ENCODE results near the gene CEP192. TPM values are rescaled to one million over a fixed set of nuclear protein-coding genes. Genes with fewer than 3 reads are reported as not detected.
"Not testable (repeated sequence)": the region's sequence is repeated elsewhere in the genome, so short reads cannot be mapped to it uniquely, and the experiment has no call there.

The CEP192 gene
- total RNA-seq, 4 donors from 2014 or later = 21.9 to 44.6 (median 36.9) TPM

DNA sequence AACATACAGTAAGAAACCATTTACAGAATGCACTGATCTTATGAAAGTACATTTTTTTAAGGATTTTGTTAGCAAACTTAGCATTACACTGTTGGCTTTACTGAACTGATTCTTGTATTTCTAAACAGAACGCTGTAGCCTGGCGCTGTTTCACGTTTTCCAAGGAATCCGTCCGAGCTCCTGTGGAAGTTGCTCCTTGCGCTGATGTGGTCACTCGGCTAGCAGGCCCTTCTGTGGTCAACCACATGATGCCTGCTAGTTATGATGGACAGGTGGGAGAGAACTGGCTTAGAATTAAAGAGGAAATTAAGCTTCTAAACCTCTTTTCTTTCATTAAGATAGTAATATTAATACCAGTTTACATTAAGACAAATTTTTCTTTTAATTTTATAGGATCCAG lies 76.8 kb downstream of the CEP192 start:
- H3K9me3 ChIP-seq = no peaks in the 10 kb centered on the region
- H3K27me3 ChIP-seq = no peaks in the 10 kb centered on the region
- no peak for DNase-seq
- TF ChIP-seq, protein P1, sequence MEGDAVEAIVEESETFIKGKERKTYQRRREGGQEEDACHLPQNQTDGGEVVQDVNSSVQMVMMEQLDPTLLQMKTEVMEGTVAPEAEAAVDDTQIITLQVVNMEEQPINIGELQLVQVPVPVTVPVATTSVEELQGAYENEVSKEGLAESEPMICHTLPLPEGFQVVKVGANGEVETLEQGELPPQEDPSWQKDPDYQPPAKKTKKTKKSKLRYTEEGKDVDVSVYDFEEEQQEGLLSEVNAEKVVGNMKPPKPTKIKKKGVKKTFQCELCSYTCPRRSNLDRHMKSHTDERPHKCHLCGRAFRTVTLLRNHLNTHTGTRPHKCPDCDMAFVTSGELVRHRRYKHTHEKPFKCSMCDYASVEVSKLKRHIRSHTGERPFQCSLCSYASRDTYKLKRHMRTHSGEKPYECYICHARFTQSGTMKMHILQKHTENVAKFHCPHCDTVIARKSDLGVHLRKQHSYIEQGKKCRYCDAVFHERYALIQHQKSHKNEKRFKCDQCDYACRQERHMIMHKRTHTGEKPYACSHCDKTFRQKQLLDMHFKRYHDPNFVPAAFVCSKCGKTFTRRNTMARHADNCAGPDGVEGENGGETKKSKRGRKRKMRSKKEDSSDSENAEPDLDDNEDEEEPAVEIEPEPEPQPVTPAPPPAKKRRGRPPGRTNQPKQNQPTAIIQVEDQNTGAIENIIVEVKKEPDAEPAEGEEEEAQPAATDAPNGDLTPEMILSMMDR (IDR thresholded peaks at IDR 0.05) = no peak
- no peak for TF ChIP-seq POLR2A (IDR thresholded peaks at IDR 0.05)
- H3K4me1 ChIP-seq = no peaks in the 10 kb centered on the region
- peaks cover 0 to 70% (median 3%) of the 10 kb centered on the region in 3 donors for H3K36me3 ChIP-seq
- H3K27ac ChIP-seq = no peak overlapping the region
- no peak overlapping the region for H3K4me3 ChIP-seq

DNA sequence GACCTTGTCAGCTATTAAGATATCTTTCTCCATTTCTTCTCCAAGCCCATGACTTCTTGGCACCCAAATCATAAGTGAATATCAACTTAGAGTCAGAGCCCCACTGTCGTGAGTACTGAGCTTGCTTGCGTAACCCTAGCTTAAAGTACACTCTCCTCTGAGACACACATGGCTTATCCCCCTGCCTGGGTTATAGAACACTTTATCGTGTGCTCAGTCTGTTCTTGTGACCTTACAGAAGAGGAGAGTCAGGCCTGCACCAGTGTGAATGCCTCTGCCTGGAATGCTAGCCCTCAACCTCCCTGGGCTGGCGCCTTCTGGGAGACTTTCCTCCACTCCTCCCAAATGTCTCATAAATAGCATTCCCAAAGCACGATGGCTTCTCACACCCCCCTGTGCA lies 79.3 kb downstream of the CEP192 start:
- no peak overlapping the region for H3K27ac ChIP-seq
- no peaks in the 10 kb centered on the region for H3K27me3 ChIP-seq
- peaks cover 0 to 81% (median 3%) of the 10 kb centered on the region in 3 donors for H3K36me3 ChIP-seq
- TF ChIP-seq POLR2A (IDR thresholded peaks at IDR 0.05) = no peak
- TF ChIP-seq, protein P1 (IDR thresholded peaks at IDR 0.05) = no peak
- no peak overlapping the region for H3K4me3 ChIP-seq
- no peaks in the 10 kb centered on the region for H3K9me3 ChIP-seq
- H3K4me1 ChIP-seq = no peaks in the 10 kb centered on the region
- no peak for DNase-seq

DNA sequence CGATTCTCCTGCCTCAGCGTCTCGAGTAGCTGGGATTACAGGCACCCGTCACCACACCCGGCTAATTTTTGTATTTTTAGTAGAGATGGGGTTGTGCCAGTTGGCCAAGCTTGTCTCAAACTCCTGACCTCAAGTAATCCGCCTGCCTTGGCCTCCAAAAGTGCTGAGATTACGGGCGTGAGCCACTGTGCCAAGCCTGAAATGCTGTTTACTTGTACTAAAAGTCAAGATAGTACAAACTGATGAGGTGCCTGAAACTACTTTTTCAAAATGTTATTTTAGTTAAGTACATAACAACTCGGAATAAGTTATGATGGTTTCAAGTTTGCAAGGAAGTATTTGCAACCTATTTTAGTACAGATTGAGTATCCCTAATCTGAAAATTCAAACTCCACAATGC lies 85.7 kb downstream of the CEP192 start:
- H3K36me3 ChIP-seq = peaks cover 0 to 59% (median 0%) of the 10 kb centered on the region in 3 donors
- no peaks in the 10 kb centered on the region for H3K27me3 ChIP-seq
- H3K4me1 ChIP-seq = no peaks in the 10 kb centered on the region
- TF ChIP-seq, protein P1 (IDR thresholded peaks at IDR 0.05) = no peak
- TF ChIP-seq POLR2A (IDR thresholded peaks at IDR 0.05) = no peak
- no peak for DNase-seq
- H3K9me3 ChIP-seq = peaks cover 0 to 6% (median 0%) of the 10 kb centered on the region in 4 donors
- no peak overlapping the region for H3K4me3 ChIP-seq
- H3K27ac ChIP-seq = no peak overlapping the region

DNA sequence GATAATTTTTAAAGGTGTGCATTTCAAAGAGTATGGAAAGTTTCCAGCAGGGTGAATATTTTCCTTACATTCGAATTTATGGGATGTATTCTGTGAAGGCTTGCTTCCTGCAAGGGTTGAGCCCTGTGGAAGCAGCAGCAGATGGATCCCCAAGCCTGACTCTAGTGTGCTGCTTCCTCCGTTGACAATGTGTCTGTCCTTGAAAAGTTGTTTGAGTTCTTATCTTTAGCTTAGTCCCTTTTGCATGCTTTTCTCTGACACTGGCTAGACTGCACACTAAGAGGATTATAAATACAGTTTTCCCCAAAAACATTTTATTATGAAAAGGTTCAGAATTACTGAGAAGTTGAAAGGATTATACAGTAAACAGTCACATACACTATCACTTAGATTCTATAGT lies 86.3 kb downstream of the CEP192 start:
- DNase-seq = no peak
- Histone ChIP-seq H3K9me3 (peaks cover 0 to 6% (median 0%) of the 10 kb centered on the region in 4 donors), H3K27ac (no peak overlapping the region), H3K4me1 (no peaks in the 10 kb centered on the region), H3K27me3 (no peaks in the 10 kb centered on the region), H3K4me3 (no peak overlapping the region), H3K36me3 (peaks cover 0 to 54% (median 0%) of the 10 kb centered on the region in 3 donors)
- TF ChIP-seq, protein P1 (IDR thresholded peaks at IDR 0.05) = no peak
- TF ChIP-seq POLR2A (IDR thresholded peaks at IDR 0.05) = no peak

DNA sequence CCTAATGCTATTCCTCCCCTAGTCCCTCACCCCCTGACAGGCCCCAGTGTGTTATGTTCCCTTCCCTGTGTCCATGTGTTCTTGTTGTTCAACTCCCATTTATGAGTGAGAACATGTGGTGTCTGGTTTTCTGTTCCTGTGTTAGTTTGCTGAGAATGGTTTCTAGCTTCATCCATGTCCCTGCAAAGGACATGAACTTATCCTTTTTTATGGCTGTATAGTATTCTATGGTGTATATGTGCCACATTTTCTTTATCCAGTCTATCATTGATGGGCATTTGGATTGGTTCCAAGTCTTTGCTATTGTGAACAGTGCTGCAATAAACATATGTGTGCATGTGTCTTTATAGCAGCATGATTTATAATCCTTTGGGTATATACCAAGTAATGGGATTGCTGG lies 86.9 kb downstream of the CEP192 start:
- H3K27ac ChIP-seq, H3K4me3 ChIP-seq, H3K4me1 ChIP-seq, H3K27me3 ChIP-seq, DNase-seq, H3K9me3 ChIP-seq: not testable (repeated sequence)
- peaks cover 0 to 48% (median 0%) of the 10 kb centered on the region in 3 donors for H3K36me3 ChIP-seq

DNA sequence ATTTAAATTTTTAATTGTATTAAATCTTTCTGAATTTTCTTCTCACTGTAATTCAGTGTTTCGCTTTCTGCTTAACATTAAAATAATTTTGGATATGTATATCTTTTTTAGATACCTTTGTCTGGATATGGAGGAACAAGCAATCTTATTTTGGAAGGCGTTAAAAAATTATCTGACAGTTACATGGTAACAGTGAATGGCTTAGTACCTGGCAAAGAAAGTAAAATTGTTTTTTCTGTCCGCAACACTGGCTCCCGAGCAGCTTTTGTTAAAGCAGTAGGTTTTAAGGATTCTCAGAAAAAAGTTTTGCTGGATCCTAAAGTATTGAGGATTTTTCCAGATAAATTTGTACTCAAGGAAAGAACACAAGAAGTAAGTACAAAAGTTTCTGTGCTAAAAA lies 95.7 kb downstream of the CEP192 start:
- Histone ChIP-seq H3K4me1 (no peaks in the 10 kb centered on the region), H3K9me3 (no peaks in the 10 kb centered on the region), H3K36me3 (peaks cover 0 to 23% (median 0%) of the 10 kb centered on the region in 3 donors), H3K27me3 (no peaks in the 10 kb centered on the region), H3K27ac (no peak overlapping the region), H3K4me3 (no peak overlapping the region)
- no peak for DNase-seq
- TF ChIP-seq, protein P1 (IDR thresholded peaks at IDR 0.05) = no peak
- TF ChIP-seq POLR2A (IDR thresholded peaks at IDR 0.05) = no peak
